Fibroblast of mammary gland (primary cell): Measurements from ENCODE around the gene VEPH1.

ENCODE experiments used
- DNase-seq: peaks from one replicate; pipeline ENCODE4 v3.0.0-alpha.2; 2010; ENCODE audit warnings: low read depth
- H3K4me3 ChIP-seq: 2 replicates; pipeline ENCODE4 v1.5.1; 2011; ENCODE audit warnings: low read depth, mild to moderate bottlenecking, low read length, moderate library complexity; ENCODE audit not compliant: control insufficient read depth
- CTCF ChIP-seq: conservative IDR thresholded peaks from 2 replicates; pipeline ENCODE4 v1.5.1; 2011; ENCODE audit warnings: low read depth, low read length, inconsistent platforms; ENCODE audit not compliant: control insufficient read depth, insufficient read depth

The VEPH1 gene

DNA sequence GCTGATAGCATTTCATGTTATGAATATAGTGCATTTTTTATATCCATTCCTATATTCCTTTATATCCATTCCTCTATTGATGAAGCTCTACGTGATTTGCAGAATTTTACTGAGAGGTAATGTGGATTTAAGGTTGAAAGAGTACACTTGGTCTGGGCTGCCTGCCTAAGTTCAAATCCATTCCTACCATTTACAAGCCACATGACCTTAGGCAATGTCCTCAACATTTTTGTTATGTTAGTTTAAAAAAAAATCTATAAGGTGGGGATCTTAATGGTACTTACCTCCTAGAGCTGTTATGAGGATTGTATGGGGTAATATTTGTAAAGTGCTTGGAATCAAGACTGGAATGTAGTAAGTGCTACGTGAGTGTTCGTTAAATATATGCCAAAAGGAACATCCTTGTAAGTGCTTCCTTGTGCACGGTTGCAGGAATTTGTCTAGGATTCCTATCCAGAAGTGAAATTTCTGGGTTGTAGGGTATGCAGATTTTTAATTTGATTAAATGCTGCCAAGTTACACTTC, 11.2 kb upstream of the VEPH1 start:
- DNase-seq = no peak
- no peak for TF ChIP-seq CTCF

DNA sequence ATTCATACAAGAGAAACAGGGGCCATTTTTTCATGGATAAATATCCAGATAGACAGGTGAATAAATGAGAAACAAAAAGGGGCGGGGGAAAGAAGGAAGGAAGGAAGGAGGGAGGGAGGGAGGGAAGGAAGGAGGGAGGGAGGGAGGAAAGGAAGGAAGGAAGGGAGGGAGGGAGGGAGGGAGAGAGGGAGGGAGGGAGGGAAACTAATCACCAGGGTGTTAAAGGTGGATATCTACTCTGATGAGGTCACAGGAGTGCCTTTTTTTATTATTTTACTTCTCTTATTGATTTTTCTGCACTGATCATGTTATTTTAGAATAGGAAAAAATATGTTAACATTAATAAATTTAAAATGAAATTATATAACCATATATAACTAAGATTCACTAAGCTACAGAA, 10.4 kb upstream of the VEPH1 start:
- H3K4me3 ChIP-seq = no peak overlapping the region
- no peak for TF ChIP-seq CTCF
- DNase-seq = no peak

More for the DNA sequence above, 11.2 kb upstream of the VEPH1 start:
- no peak overlapping the region for H3K4me3 ChIP-seq

DNA sequence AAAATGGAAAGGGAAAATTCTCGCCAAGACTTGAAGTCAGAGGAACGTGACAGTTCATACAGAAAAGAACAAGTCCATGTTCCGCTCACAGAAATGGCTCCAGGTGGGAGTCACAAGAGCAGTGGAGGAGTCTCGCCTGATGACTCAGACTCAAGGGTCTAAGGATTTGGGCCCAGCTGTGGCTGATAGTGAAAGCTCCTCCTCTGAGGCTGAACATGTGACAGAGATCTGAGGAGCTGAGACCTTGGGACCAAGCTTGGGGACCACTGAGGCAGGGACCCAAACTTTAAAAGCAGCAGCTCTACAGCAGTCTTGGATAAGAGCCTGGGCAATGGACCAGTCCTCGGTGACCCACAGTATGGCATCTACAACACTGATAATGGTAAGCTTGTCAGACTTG, 9.3 kb upstream of the VEPH1 start:
- no peak for TF ChIP-seq CTCF
- DNase-seq = no peak
- no peak overlapping the region for H3K4me3 ChIP-seq

- no peak for DNase-seq
- H3K4me3 ChIP-seq = no peak overlapping the region
- no peak for TF ChIP-seq CTCF
Observed at GRCh38 chr3:157508461-157508860, 5.2 kb upstream of the VEPH1 start.

DNA sequence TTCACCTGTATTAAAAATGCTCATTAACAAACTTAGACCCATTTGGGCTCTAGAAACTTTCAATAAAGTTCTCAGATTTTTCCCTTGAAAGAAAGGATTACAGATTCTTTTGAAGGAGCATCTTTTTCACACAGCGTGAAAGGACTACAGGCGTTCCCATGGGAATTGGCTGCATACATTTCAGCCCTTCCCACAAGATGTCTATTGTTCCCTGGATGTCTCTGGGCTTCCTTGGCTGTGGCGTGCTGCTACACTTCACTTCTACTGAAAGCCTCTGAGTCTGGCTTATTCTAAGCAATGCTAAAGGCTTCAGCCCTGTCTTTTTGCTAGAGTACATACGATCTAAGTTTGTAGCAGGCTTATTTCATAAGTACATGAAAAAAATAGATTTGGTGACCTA, 1.4 kb downstream of the VEPH1 start:
- no peak for TF ChIP-seq CTCF
- H3K4me3 ChIP-seq = no peak overlapping the region
- no peak for DNase-seq

GRCh38 chr3:157500232-157500631, 3.0 kb downstream of the VEPH1 start:
- TF ChIP-seq CTCF = no peak
- DNase-seq = no peak
- H3K4me3 ChIP-seq = no peak overlapping the region
